Measurements from ENCODE around the gene ACTN4.

Gene ACTN4

GRCh38 chr19:38773469-38774177 lies 126.2 kb downstream of the ACTN4 start, which contains the start of gene LGALS7:
LGALS7 (minus strand) TSS chr19:38773517; CDS start chr19:38773492, 25 bp downstream.
- H3K27me3 ChIP-seq (ENCODE audit: control insufficient read depth in 2 of 2, insufficient read depth in 2 of 2, low read length in 2 of 2) = no peaks in the 10 kb centered on the region
- H3K4me1 ChIP-seq (ENCODE audit: control insufficient read depth in 2 of 2, insufficient read depth in 2 of 2, low read length in 2 of 2) = peaks cover 2 to 4% of the 10 kb centered on the region in 2 donors
- no peaks in the 10 kb centered on the region for H3K36me3 ChIP-seq (ENCODE audit: control insufficient read depth in 2 of 2, insufficient read depth in 2 of 2, low read length in 2 of 2)
- H3K4me3 ChIP-seq (ENCODE audit: low read length in 2 of 2) = no peak within 1 kb of the TSS
- H3K9me3 ChIP-seq (ENCODE audit: control insufficient read depth in 2 of 2, low read length in 2 of 2) = no peaks in the 10 kb centered on the region
- H3K9ac ChIP-seq (ENCODE audit: low read depth in 1 of 2, low read length in 2 of 2) = no peak within 1 kb of the TSS
- no peak within 1 kb of the TSS for H3K27ac ChIP-seq (ENCODE audit: low read depth in 2 of 2, low read length in 2 of 2)

DNA sequence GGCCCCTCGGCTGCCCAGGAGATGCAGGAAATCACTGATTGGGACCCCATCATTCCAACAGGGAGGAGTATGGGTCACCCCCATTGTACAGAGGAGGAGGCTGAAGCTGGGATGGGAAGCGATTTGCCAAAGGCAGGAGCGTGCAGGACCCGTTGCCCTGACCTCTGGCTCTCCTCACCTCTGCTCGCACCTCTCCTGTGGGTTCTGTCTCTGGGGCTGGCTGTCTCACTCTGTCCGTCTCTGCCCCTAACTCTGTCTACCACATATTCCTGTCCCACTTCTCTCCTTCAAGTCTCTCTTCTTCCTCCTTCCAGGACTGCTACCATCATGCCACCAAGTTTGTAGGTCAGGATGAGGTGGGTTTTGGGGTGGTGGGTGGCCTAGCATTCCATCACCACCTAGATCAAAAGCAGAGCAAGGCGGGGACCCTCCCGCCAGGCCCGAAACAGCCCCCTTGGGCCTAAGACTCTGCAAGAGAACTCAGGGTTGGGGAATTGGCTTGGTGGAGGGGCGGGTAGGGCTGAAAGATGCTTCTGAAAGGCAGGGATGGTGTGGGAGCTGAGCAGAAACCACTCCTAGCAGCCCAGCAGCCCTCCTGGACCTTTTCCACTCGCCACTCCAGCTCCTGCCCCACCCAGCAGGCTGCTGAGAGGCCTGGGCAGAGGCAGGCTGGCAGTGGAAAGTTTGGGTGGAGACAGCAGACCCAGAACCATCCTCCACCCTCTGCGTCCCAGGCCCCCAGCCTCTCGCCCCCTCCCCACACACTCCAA lies 126.9 kb downstream of the ACTN4 start:
- no peaks in the 10 kb centered on the region for H3K27me3 ChIP-seq (ENCODE audit: control insufficient read depth in 2 of 2, insufficient read depth in 2 of 2, low read length in 2 of 2)
- no peak overlapping the region for H3K9ac ChIP-seq (ENCODE audit: low read depth in 1 of 2, low read length in 2 of 2)
- H3K4me3 ChIP-seq (ENCODE audit: low read length in 2 of 2) = no peak overlapping the region
- H3K27ac ChIP-seq (ENCODE audit: low read depth in 2 of 2, low read length in 2 of 2) = no peak overlapping the region
- H3K9me3 ChIP-seq (ENCODE audit: control insufficient read depth in 2 of 2, low read length in 2 of 2) = no peaks in the 10 kb centered on the region
- no peaks in the 10 kb centered on the region for H3K36me3 ChIP-seq (ENCODE audit: control insufficient read depth in 2 of 2, insufficient read depth in 2 of 2, low read length in 2 of 2)
- peaks cover 2% of the 10 kb centered on the region in 2 donors for H3K4me1 ChIP-seq (ENCODE audit: control insufficient read depth in 2 of 2, insufficient read depth in 2 of 2, low read length in 2 of 2)

DNA sequence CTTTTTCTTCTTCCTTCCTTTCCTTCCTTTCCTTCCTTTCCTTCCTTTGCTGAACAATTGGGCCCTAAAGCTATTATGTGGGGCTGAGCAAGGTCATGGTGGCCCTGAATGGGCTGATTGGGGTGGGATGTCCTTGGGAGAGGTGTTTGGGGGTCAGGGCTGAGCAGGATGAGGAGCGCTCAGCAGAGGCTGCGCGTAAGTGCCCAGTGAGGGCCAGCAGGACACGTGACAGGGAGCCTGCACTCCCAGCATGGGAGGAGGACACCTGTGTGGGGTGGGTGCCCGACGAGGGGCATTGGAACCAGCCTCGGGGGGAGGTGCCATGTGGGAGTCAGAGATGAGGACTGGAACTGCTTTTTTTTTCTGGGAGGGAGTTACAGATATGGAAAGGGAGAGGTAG lies 131.3 kb downstream of the ACTN4 start:
- Histone ChIP-seq H3K9me3 (ENCODE audit: control insufficient read depth in 2 of 2, low read length in 2 of 2) (no peaks in the 10 kb centered on the region), H3K9ac (ENCODE audit: low read depth in 1 of 2, low read length in 2 of 2) (no peak overlapping the region), H3K27me3 (ENCODE audit: control insufficient read depth in 2 of 2, insufficient read depth in 2 of 2, low read length in 2 of 2) (peaks cover 0 to 6% of the 10 kb centered on the region in 2 donors), H3K36me3 (ENCODE audit: control insufficient read depth in 2 of 2, insufficient read depth in 2 of 2, low read length in 2 of 2) (no peaks in the 10 kb centered on the region), H3K27ac (ENCODE audit: low read depth in 2 of 2, low read length in 2 of 2) (no peak overlapping the region), H3K4me1 (ENCODE audit: control insufficient read depth in 2 of 2, insufficient read depth in 2 of 2, low read length in 2 of 2) (no peaks in the 10 kb centered on the region), H3K4me3 (ENCODE audit: low read length in 2 of 2) (no peak overlapping the region)

GRCh38 chr19:38780443-38780842 lies 133.0 kb downstream of the ACTN4 start:
- Histone ChIP-seq H3K4me1 (ENCODE audit: control insufficient read depth in 2 of 2, insufficient read depth in 2 of 2, low read length in 2 of 2) (no peaks in the 10 kb centered on the region), H3K27me3 (ENCODE audit: control insufficient read depth in 2 of 2, insufficient read depth in 2 of 2, low read length in 2 of 2) (peaks cover 0 to 6% of the 10 kb centered on the region in 2 donors), H3K36me3 (ENCODE audit: control insufficient read depth in 2 of 2, insufficient read depth in 2 of 2, low read length in 2 of 2) (no peaks in the 10 kb centered on the region), H3K4me3 (ENCODE audit: low read length in 2 of 2) (no peak overlapping the region), H3K9me3 (ENCODE audit: control insufficient read depth in 2 of 2, low read length in 2 of 2) (no peaks in the 10 kb centered on the region), H3K27ac (ENCODE audit: low read depth in 2 of 2, low read length in 2 of 2) (no peak overlapping the region), H3K9ac (ENCODE audit: low read depth in 1 of 2, low read length in 2 of 2) (no peak overlapping the region)

DNA sequence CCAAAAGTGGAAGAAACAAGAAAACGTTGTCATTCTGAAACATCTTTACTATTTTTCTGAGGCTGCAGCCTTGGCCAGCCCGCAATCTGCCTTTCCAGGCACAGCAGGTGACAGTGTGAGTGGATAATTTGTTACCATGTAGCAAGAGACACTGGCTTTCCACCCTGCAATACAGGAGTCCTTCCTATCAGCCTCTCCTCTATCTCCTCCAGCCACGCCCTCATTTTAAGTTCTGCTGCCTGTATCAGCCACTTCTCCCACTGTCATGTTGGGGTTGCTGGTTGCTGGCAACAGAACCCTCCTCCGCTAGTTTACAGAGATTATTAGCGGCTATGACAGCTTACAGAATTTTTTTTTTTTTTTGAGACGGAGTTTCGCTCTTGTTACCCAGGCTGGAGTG lies 133.6 kb downstream of the ACTN4 start:
- H3K4me1 ChIP-seq (ENCODE audit: control insufficient read depth in 2 of 2, insufficient read depth in 2 of 2, low read length in 2 of 2) = no peaks in the 10 kb centered on the region
- H3K27me3 ChIP-seq (ENCODE audit: control insufficient read depth in 2 of 2, insufficient read depth in 2 of 2, low read length in 2 of 2) = peaks cover 0 to 6% of the 10 kb centered on the region in 2 donors
- H3K9me3 ChIP-seq (ENCODE audit: control insufficient read depth in 2 of 2, low read length in 2 of 2) = no peaks in the 10 kb centered on the region
- no peak overlapping the region for H3K4me3 ChIP-seq (ENCODE audit: low read length in 2 of 2)
- no peaks in the 10 kb centered on the region for H3K36me3 ChIP-seq (ENCODE audit: control insufficient read depth in 2 of 2, insufficient read depth in 2 of 2, low read length in 2 of 2)
- no peak overlapping the region for H3K27ac ChIP-seq (ENCODE audit: low read depth in 2 of 2, low read length in 2 of 2)
- H3K9ac ChIP-seq (ENCODE audit: low read depth in 1 of 2, low read length in 2 of 2) = no peak overlapping the region
